Measurements from ENCODE around the gene PDGFA.
"Not testable (repeated sequence)": the region's sequence is repeated elsewhere in the genome, so short reads cannot be mapped to it uniquely, and the experiment has no call there.

PDGFA gene

GRCh38 chr7:552868-553635, 33.4 kb upstream of the PDGFA start:
- H3K27me3 ChIP-seq (ENCODE audit: control insufficient read depth, insufficient read depth, low read length) = no peaks in the 10 kb centered on the region
- H2AFZ ChIP-seq = no peak overlapping the region
- H3K4me2 ChIP-seq (ENCODE audit: low read length) = no peak overlapping the region
- no peak overlapping the region for H3K9ac ChIP-seq
- no peak overlapping the region for H3K27ac ChIP-seq
- no peaks in the 10 kb centered on the region for H3K9me3 ChIP-seq (ENCODE audit: control insufficient read depth, low read length)
- no peak overlapping the region for H3K4me3 ChIP-seq (ENCODE audit: low read depth, low read length)
- H3K36me3 ChIP-seq (ENCODE audit: control insufficient read depth, insufficient read depth, low read length) = no peaks in the 10 kb centered on the region
- H3K79me2 ChIP-seq = no peaks in the 10 kb centered on the region
- H3K4me1 ChIP-seq = no peaks in the 10 kb centered on the region
- no peak for TF ChIP-seq CTCF (IDR thresholded peaks at IDR 0.05)

- H3K79me2 ChIP-seq; H3K9ac ChIP-seq; H3K4me3 ChIP-seq (ENCODE audit: low read depth, low read length); H3K27me3 ChIP-seq (ENCODE audit: control insufficient read depth, insufficient read depth, low read length); H3K36me3 ChIP-seq (ENCODE audit: control insufficient read depth, insufficient read depth, low read length); H3K27ac ChIP-seq; H2AFZ ChIP-seq; H3K4me2 ChIP-seq (ENCODE audit: low read length); H3K4me1 ChIP-seq; H3K9me3 ChIP-seq (ENCODE audit: control insufficient read depth, low read length): not testable (repeated sequence)
Observed at GRCh38 chr7:552151-552867, 32.7 kb upstream of the PDGFA start.

- not testable (repeated sequence) for H3K4me3 ChIP-seq (ENCODE audit: low read depth, low read length); H3K27ac ChIP-seq; H3K79me2 ChIP-seq; H3K36me3 ChIP-seq (ENCODE audit: control insufficient read depth, insufficient read depth, low read length); H3K27me3 ChIP-seq (ENCODE audit: control insufficient read depth, insufficient read depth, low read length); H2AFZ ChIP-seq; H3K9me3 ChIP-seq (ENCODE audit: control insufficient read depth, low read length); H3K9ac ChIP-seq; H3K4me1 ChIP-seq; H3K4me2 ChIP-seq (ENCODE audit: low read length)
Observed at GRCh38 chr7:551615-551970, 31.9 kb upstream of the PDGFA start.

GRCh38 chr7:550881-551614, 31.4 kb upstream of the PDGFA start:
- H3K79me2 ChIP-seq = no peaks in the 10 kb centered on the region
- H3K4me3 ChIP-seq (ENCODE audit: low read depth, low read length) = no peak overlapping the region
- no peak overlapping the region for H2AFZ ChIP-seq
- TF ChIP-seq CTCF (IDR thresholded peaks at IDR 0.05) = no peak
- H3K9ac ChIP-seq = no peak overlapping the region
- H3K4me1 ChIP-seq = no peaks in the 10 kb centered on the region
- H3K9me3 ChIP-seq (ENCODE audit: control insufficient read depth, low read length) = no peaks in the 10 kb centered on the region
- H3K27me3 ChIP-seq (ENCODE audit: control insufficient read depth, insufficient read depth, low read length) = no peaks in the 10 kb centered on the region
- H3K4me2 ChIP-seq (ENCODE audit: low read length) = no peak overlapping the region
- no peaks in the 10 kb centered on the region for H3K36me3 ChIP-seq (ENCODE audit: control insufficient read depth, insufficient read depth, low read length)
- H3K27ac ChIP-seq = no peak overlapping the region

GRCh38 chr7:549891-550625, 30.4 kb upstream of the PDGFA start:
- Histone ChIP-seq H3K79me2 (no peaks in the 10 kb centered on the region), H3K27ac (no peak overlapping the region), H3K36me3 (ENCODE audit: control insufficient read depth, insufficient read depth, low read length) (no peaks in the 10 kb centered on the region), H3K27me3 (ENCODE audit: control insufficient read depth, insufficient read depth, low read length) (no peaks in the 10 kb centered on the region), H3K4me1 (no peaks in the 10 kb centered on the region), H3K9me3 (ENCODE audit: control insufficient read depth, low read length) (no peaks in the 10 kb centered on the region), H3K4me2 (ENCODE audit: low read length) (no peak overlapping the region), H3K9ac (no peak overlapping the region), H2AFZ (no peak overlapping the region), H3K4me3 (ENCODE audit: low read depth, low read length) (no peak overlapping the region)
- TF ChIP-seq CTCF (IDR thresholded peaks at IDR 0.05) = no peak
